ENCODE data around the gene SSX2.
"Not testable (repeated sequence)": the region's sequence is repeated elsewhere in the genome, so short reads cannot be mapped to it uniquely, and the experiment has no call there.

SSX2 gene, protein sequence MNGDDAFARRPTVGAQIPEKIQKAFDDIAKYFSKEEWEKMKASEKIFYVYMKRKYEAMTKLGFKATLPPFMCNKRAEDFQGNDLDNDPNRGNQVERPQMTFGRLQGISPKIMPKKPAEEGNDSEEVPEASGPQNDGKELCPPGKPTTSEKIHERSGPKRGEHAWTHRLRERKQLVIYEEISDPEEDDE

DNA sequence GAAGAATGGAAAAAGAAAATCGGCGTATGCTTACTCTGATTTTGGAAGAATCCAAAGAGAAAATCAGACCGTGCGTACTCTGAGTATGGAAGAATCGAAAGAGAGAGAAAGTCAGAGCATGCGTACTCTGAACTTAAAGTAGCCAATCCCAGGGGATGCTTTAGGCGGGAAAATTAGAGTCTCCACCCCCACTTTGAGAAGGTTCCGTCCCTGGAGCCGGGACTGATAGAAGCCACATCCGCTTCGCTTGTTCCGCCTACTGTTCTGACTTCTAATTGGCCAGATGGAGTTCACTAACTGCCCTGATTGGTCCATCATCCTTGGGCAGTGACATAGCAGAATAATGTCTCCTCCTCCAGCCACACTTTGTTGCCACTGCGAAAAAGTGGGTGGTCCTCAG lies at the start of gene SSX2:
Gene SSX2, minus strand, starts transcription at position 101 of the 400 bp plus-strand sequence. CDS start 1,429 bp downstream, outside the sequence.
- H3K4me1 Mint-ChIP-seq (ENCODE audit: low read depth); H3K27ac Mint-ChIP-seq; H3K9me3 Mint-ChIP-seq; H3K36me3 Mint-ChIP-seq (ENCODE audit: low read depth); H3K4me3 Mint-ChIP-seq; H3K27me3 Mint-ChIP-seq; DNase-seq: not testable (repeated sequence)

DNA sequence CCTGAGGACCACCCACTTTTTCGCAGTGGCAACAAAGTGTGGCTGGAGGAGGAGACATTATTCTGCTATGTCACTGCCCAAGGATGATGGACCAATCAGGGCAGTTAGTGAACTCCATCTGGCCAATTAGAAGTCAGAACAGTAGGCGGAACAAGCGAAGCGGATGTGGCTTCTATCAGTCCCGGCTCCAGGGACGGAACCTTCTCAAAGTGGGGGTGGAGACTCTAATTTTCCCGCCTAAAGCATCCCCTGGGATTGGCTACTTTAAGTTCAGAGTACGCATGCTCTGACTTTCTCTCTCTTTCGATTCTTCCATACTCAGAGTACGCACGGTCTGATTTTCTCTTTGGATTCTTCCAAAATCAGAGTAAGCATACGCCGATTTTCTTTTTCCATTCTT lies 44.0 kb upstream of the SSX2 start, which contains the start of gene SSX2B:
Gene SSX2B, plus strand, starts transcription at position 301 of the 400 bp plus-strand sequence. CDS start 1,429 bp downstream, outside the sequence.
- not testable (repeated sequence) for H3K4me3 Mint-ChIP-seq; H3K4me1 Mint-ChIP-seq (ENCODE audit: low read depth); H3K27ac Mint-ChIP-seq; DNase-seq; H3K36me3 Mint-ChIP-seq (ENCODE audit: low read depth); H3K27me3 Mint-ChIP-seq; H3K9me3 Mint-ChIP-seq

DNA sequence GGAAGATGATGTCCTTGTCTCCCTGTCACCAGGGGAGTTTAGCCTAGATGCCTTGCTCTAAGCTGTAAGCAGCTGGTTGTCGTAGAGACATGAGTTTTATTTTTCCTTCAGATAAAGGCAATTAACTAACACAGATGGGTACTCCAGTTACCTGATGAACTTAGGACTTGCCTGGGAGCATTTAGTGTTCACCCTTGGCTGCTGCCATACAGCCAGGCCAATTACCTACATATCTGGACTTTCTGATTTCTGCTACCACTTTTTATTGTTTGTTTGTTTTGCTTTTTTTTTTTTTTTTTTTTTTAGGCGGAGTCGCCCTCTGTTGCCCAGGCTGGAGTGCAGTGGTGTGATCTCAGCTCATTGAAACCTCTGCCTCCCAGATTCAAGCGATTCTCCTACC lies 14.9 kb downstream of the SSX2 start:
- H3K27me3 Mint-ChIP-seq; H3K4me1 Mint-ChIP-seq (ENCODE audit: low read depth); DNase-seq; H3K36me3 Mint-ChIP-seq (ENCODE audit: low read depth); H3K9me3 Mint-ChIP-seq; H3K4me3 Mint-ChIP-seq; H3K27ac Mint-ChIP-seq: not testable (repeated sequence)

DNA sequence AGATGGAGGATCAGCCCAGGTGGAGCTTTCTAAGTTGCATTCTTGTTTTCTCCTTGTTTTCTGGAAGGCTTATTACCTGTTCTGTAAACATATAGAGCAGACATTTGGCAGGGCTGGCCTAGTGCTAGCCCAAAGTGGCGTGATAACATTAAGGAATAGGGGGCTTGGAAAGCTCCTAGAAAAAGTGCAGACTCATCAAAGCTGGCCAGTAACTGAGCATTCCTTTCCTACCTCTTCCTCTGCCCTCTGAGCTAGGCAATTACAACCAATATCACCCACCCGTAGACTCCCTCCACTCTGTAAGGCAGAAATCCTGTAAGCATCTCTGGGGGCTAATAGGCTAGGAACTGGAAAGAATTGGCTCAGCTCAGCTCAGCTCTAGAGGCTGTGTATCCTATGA lies 44.8 kb downstream of the SSX2 start:
- H3K9me3 Mint-ChIP-seq; H3K4me3 Mint-ChIP-seq; H3K36me3 Mint-ChIP-seq (ENCODE audit: low read depth); H3K4me1 Mint-ChIP-seq (ENCODE audit: low read depth); H3K27ac Mint-ChIP-seq; DNase-seq: not testable (repeated sequence)
- peaks cover 44% of the 10 kb centered on the region for H3K27me3 Mint-ChIP-seq

DNA sequence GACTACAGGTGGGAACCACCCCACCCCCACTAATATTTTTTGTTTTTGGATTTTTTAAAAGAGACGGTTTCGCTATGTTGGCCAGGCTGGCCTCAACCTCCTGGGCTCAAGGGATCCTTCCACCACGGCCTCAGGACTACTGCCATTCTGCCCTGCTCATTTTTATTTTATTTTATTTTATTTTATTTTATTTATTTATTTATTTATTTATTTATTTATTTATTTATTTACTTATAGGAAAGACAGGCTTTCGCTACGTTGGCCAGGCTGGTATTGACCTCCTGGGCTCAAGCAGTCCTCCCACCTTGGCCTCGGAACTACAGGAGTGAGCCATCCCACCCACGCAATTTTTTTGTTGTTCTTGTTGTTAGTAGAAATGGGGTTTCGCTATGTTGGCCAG lies 51.5 kb downstream of the SSX2 start:
- not testable (repeated sequence) for H3K36me3 Mint-ChIP-seq (ENCODE audit: low read depth); H3K27ac Mint-ChIP-seq; H3K4me3 Mint-ChIP-seq; H3K9me3 Mint-ChIP-seq; H3K4me1 Mint-ChIP-seq (ENCODE audit: low read depth); DNase-seq
- peaks cover 57% of the 10 kb centered on the region for H3K27me3 Mint-ChIP-seq

DNA sequence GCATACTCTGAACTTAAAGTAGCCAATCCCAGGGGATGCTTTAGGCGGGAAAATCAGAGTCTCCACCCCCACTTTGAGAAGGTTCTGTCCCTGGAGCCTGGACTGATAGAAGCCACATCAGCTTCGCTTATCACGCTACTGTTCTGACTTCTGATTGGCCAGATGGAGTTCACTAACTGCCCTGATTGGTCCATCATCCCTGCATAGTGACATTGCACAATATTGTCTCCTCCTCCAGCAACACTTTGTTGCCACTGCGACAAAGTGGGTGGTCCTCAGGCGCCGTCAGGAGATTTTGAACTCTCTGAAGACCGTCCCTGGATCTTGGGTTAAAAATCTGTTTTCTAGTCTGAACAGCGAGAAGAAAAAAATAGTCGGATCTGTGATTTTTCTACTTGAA lies 52.2 kb downstream of the SSX2 start, which contains the start of gene SSX7:
Gene SSX7, minus strand, starts transcription at position 101 of the 400 bp plus-strand sequence. CDS start 1,428 bp downstream, outside the sequence.
- not testable (repeated sequence) for DNase-seq; H3K27ac Mint-ChIP-seq; H3K4me1 Mint-ChIP-seq (ENCODE audit: low read depth); H3K4me3 Mint-ChIP-seq; H3K9me3 Mint-ChIP-seq; H3K36me3 Mint-ChIP-seq (ENCODE audit: low read depth)
- H3K27me3 Mint-ChIP-seq = peaks cover 55% of the 10 kb centered on the region

DNA sequence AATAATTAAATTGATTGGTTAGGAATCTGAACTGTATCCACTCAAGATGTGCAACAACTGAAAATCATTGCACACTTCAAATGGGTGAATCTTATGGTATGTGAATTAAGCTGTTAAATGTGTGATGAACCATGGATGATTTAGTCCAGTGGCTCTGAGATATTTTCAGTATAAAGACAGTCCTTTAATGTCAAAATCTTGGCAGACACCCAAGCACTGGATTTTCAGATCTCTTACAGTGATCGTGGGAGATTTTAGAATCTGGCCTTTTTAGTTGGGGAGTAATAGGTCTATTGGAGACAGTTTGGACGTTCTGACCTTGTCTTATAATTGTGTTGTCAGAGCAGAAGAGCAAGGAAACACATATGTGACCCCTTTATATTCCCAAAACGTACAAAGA lies 56.3 kb downstream of the SSX2 start:
- H3K4me1 Mint-ChIP-seq (ENCODE audit: low read depth) = not testable (repeated sequence)
- peaks cover 64% of the 10 kb centered on the region for H3K27me3 Mint-ChIP-seq

DNA sequence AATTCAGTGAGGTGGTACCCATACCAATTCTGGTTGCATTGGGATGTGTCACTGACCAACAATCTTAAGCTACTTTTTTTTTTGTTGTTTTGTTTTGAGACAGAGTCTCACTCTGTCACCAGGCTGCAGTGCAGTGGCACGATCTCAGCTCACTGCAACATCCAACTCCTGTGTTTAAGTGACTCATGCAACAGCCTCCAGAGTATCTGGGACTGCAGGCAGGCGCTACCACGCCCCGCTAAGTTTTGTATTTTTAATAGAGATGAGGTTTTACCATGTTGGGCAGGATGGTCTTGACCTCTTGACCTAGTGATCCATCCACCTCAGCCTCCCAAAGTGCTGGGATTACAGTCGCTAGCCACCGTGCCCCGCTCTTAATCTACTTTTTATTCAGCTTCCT lies 58.0 kb downstream of the SSX2 start:
- H3K27ac Mint-ChIP-seq; DNase-seq; H3K9me3 Mint-ChIP-seq; H3K4me1 Mint-ChIP-seq (ENCODE audit: low read depth); H3K4me3 Mint-ChIP-seq; H3K36me3 Mint-ChIP-seq (ENCODE audit: low read depth): not testable (repeated sequence)
- peaks cover 63% of the 10 kb centered on the region for H3K27me3 Mint-ChIP-seq

More for the DNA sequence above, 56.3 kb downstream of the SSX2 start:
- not testable (repeated sequence) for H3K9me3 Mint-ChIP-seq; DNase-seq; H3K27ac Mint-ChIP-seq; H3K36me3 Mint-ChIP-seq (ENCODE audit: low read depth); H3K4me3 Mint-ChIP-seq

Data from activated T-cell treated with anti-CD3 and anti-CD28 coated beads, Interleukin-2, amount 50 U/mL, for 24 hours (primary cell).